Activated CD8-positive, alpha-beta memory T cell treated with anti-CD3 and anti-CD28 coated beads for 48 hours (primary cell): ENCODE results near the gene ARID3C.

Source experiments
- DNase-seq, 3 experiments: peaks; one replicate each; pipeline ENCODE4 v3.0.0-alpha.2; 2020; ENCODE audit warnings: low read depth in 2 of 3, low spot score in 2 of 3

The ARID3C gene

DNA sequence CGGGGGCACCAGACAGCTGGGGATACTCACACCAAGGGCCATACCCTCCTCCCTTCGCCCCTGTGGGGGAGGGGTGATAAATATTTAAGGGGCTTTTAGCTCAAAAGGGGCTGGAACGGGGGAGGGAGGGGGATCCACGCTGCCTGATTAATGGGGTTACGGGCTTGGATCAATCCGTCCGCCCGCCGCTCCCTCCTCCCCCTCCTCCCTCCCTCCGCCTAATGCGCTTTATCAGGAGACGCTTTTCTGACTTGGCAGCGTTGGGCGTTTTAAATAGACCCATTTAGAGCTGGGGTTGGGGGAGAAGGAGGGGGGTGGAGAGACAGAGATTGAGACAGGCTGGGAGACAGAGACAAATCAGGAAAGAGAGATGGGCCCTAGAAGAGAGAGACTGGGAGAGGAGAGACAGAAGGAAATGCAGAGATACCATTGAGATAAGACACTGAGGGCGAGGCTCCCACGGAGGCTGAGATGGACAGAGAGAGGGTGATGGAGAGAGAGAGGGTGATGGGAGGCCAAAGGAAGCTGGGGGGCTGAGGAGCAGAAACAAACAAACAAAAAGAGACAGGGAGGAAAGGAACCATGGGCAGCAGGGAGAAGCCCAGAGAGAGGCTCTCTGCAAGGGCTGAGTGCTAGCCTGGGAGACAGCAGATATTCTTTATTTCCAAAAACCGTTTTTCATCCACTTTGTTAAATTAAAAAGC is 49.6 kb downstream of the ARID3C start:
- DNase-seq, result no peak

DNA sequence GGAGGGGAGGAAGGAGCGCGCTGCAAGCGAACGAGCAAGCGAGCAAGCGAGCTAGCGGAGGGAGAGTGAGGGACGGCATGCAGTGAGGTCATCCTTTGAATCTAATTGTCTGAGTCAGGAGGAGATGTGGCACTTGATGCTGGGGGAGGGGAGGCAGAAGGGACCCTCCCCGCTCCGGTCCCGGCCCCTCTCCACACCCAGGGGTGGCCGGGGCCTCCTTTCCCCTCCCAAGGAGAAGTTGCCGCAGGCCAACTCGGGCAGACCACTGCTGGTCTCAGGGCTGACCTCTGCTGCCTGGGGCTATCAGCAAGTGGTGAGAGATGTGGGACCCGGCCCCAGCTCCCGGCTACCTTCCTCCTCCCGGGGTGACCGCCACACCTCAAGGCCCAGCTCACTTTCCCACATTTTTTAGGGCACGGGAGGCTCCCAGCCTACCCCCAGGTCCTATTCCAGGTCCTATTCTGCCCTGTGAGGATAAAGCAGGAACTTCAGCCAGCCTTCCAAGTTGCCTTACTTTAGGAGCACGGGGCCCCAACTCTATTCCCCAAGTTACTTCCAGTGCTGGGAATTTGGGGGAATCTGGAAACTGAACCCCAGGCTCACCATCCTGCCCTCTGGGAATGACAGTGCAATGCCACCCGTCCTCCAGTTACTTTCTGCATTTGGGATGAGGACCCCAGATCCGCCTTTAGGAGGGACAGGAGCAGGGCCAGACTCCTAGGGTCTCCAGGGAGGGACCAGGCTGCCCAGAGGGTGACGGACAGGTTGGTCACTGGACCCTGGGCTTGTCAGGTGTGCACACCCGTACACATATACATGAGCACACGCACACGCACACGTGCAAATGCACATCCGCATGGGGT is 50.4 kb downstream of the ARID3C start:
- no peak for DNase-seq

DNA sequence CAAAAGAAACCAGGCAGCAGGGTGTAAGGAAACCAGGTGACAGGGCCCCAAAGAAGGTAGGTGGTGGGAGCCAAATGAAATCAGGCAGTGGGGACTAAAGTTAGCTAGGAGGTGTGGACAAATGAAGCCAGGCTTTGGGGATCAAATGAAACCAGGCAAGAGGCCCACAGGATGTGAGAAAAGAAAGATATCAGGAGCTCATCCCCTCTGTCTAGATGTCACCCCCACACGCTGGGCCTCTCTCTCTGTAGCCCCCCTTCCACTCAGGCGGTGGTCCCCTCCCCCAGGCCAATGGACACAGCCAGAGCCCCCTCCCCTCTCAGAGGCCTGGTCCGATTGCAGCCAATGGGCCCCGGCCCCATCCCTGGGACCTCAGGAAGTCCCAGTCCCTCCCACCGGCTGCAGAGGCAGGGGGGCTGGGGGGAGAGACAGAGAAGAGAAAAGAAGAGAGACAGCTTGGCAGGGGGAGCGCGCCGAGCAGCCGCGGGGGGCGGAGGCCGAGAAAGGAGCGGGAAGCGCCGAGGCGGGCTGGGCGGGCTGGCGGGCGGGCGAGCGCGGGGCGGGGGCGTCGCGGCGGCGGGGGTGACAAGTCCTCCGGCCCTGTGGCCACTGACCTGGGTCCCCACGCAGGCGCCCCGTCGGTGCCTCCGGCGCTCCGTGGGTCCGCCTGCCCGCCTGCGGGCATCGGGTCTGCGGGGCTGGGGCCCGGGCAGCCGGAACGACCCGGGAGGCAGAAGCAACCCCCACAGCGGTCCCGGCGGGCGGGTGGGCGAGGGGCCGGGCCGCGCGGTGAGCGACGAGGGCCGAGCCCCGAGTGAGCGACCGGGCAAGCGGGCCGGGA is 51.2 kb downstream of the ARID3C start:
- DNase-seq, result no peak

GRCh38 chr9:34576597-34577399 is 52.1 kb downstream of the ARID3C start:
- DNase-seq, result no peak

GRCh38 chr9:34575862-34576596 is 52.8 kb downstream of the ARID3C start:
- DNase-seq, result no peak

DNA sequence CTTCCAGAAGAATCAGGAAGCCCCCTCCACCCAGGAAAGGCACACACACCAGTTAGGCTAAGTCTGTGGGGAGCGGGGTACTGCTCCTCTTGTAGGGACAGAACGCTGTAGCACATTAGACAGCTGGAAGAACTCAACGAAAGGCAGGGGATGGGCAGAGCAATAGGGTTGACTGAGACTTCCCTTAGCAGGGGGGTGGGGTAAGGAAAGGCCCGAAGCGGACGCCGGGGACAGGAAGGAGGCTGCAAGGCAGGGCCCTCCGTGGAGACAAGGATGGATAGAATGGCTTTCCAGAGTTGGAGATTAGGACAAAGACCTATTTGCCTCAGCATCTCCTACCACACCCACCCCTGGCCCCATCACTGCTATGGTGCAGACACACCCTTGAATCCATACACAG is 53.6 kb downstream of the ARID3C start:
- DNase-seq, result no peak

GRCh38 chr9:34574571-34574970 is 54.3 kb downstream of the ARID3C start:
- no peak for DNase-seq

DNA sequence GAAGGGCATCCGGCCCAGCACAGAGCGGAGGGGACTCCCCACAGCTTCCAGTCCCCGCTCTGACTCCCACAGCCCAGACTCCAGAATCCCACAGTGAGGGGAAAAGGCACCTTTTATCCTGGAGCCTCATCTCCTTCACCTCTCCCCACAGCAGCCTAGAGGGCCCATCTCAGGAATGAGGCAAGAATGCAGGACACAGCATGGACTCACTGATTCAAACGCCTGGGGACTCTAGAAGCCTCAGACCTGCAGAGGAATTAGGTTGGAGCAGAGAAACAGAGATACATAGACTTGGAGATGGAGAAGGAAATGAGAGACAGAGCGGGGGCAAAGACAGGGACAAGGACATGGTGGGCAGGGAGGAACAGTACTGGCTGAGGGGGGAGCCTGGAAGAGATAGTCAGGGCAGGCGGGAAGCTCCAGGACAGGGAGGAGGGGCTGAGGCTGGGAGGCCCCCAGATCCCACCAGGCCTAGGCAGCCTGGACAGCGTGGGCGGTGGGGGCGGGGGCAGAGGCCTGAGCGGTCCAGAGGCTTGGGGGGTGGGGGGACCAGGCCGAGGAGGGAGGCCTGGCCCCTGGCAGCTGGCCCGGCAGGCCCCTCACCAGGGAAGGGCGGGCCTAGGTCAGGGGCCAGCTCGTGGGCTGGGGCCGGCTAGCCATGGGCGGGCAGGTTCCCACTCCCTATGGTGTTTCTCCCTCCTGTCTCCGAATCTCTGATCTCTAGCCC is 55.1 kb downstream of the ARID3C start:
- no peak for DNase-seq

DNA sequence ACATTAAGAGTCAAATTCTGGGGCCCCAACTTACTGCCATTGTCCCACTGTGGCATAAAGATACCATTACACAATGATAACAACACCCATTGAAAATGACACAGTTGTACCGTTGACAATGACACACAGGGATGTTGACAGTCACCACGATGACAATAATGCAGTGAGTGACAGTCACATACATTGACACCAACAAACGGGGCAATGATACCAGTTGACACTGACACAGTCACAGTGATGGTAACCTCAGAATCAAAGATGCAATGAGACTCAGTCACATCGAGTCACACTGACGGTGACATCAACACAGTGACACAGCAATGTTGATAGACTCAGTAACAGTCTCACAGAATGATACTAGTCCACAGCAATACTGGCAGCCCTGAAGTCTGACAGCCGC is 56.2 kb downstream of the ARID3C start:
- no peak for DNase-seq

- DNase-seq, result no peak
Observed at GRCh38 chr9:34572092-34572491, 56.8 kb downstream of the ARID3C start.

- no peak for DNase-seq
Observed at GRCh38 chr9:34571481-34571810, 57.4 kb downstream of the ARID3C start.
